NCI-H82 treated with DMSO at 0.1 percent for 48 hours (cell line): Measurements from ENCODE around the gene NELL2.
"Not testable (repeated sequence)": the region's sequence is repeated elsewhere in the genome, so short reads cannot be mapped to it uniquely, and the experiment has no call there.

Experiments
- DNase-seq: peaks from one replicate; lab custom pipeline; 2025; ENCODE audit not compliant: unreplicated experiment; lab: John Stamatoyannopoulos, UW

The NELL2 gene

DNA sequence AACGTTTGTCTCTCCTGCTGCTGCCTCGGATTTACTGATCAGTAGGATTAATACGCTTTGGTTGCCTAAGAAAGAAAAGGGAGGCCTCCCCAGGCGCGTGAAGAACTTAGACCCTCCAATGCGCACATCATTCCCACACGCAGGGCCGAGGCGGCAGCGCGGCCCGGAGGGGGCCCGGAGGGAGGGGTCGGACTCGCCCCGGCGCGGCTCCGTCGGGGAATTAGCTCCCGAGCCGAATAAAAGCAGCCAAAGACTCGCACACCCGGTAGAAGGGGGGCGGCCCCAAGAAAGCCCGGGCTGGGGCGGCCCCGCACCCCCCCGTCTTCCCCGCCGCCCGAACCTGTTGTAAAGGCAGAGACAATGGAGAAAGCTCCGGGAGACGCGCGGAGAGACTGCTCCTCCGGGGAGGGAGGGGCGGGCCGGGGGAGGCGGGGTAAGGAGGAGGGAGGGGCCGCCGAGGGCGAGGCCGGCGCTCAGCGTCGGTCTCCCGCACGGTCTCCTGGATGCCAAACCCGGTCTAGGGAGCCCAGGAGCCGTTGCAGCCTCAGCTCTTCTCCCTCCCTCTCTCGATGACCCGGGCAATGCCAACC is at the start of gene NELL2:
Gene NELL2, minus strand, starts transcription at position 362 of the 590 bp plus-strand sequence. CDS start 446 bp downstream, outside the sequence.
- peak; percentile 87 for DNase-seq

DNA sequence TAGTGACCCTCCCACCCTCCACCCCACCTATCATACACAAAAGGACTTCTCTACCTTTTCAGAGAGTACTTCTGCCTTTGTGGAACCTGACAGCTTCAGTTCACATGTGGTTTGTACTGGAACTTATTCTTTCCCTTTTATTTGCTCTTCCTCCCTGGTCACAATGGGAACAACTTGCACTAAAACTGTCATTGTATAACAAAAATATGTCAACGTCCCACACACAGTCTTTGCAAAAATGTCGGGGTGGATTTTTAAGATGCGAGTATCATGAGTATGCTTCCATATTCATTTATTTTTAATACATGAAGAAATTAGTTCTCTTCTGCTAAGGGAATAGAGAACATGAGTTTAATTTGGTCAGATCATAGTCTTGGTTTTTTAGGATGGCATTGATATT is 45.6 kb upstream of the NELL2 start:
- DNase-seq, result no peak

DNA sequence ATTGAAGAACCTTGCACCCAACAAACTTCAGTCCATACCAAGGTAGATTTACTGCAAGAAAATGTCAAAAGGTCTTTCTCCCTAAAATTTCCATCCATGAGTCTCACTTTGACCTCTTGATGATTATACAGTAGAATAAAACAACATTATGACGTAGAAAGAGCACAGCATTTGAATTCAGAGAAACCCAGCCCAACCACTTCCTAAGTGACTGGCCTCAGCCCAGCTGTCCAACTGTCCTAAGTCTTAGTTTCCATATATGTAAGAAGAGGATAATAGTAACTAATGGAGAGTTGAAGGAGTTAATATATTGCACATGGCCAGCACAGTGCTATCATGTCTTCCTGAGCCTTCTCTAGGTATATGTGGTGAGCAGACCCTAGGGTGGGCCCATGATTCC is 41.0 kb upstream of the NELL2 start:
- DNase-seq, result no peak

DNA sequence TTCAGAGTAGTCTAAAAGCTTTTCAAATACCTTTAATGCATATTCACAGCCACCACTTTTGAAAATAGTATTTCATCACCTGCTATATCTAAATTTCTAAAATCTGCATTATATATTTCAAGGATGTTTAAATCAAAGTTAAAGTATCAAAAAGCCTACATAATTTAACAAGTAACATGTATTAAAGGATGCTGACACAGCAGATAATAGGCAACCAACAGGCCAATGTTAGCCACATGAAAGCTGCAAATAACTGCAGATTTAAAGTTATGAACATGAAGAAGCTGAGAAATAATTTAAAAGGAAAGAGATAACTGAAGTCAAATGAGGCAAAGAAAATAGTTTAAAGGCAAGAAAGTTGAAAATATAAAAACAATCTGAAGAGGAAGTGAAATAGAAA is 39.8 kb upstream of the NELL2 start:
- DNase-seq, result no peak

DNA sequence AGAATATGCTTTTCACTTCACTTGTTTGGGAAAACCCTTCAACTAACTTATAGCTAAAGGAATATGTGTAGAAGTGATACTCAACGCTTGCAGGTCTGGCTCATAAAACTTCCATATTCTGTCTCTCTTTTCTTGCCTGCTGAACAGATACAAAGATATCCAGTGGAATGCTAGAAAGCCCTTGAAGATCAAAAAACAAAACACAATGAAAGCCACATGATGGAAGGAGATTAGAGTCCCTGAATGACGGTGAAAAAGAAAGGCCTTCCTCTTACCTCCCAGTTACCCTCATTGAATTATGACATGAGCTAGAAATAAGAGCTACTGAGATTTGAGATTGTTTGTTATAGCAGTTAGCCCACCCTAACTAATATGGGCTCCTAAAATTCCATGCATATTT is 28.2 kb upstream of the NELL2 start:
- no peak for DNase-seq

DNA sequence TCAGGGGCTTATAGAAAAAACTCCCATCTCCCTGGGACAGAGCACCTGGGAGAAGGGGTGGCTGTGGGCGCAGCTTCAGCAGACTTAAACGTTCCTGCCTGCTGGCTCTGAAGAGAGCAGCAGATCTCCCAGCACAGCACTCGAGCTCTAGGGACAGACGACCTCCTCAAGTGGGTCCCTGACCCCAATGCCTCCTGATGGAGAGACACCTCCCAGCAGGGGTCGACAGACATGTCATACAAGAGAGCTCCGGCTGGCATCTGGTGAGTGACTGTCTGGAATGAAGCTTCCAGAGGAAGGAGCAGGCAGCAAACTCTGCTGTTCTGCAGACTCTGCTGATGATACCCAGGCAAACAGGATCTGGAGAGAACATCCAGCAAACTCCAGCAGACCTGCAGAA is 22.0 kb upstream of the NELL2 start:
- not testable (repeated sequence) for DNase-seq

DNA sequence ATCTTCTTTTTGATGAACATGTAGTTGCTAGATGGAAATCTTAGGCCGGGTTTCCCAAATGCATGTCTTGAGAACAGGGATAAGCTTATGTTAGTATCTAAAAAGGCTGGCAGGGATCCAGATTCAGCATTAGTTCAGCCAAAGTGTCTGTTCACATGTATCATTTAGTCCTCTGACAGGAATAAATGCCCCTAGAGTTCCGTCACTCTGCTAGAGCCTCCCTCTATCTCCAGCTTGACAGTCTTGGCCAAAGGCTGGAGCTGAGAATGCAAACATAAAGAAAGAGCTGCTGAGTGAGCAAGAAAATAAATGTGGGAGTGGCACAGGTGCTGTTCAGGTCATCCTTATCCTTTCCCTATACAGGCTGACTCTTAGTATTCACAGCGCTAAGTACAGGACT is 13.8 kb upstream of the NELL2 start:
- no peak for DNase-seq

DNA sequence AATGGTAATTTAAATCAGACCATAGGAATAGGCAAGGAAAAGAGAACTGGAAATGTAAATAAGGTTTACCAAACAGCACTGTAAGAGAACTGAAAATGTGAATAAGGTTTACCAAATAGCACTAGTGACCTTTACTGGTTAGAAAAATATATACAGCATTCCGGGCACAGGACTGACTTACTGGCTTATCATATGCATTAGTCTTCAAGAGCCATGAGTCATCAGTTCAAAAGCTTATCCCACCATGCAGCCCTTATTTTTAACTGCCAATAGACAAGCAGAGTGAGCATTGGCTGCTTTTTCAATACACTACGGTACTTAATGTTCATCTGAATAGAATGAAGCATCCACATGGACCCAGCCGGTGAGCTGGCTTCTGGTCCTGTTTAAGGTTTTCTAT is 13.0 kb upstream of the NELL2 start:
- DNase-seq, result no peak

DNA sequence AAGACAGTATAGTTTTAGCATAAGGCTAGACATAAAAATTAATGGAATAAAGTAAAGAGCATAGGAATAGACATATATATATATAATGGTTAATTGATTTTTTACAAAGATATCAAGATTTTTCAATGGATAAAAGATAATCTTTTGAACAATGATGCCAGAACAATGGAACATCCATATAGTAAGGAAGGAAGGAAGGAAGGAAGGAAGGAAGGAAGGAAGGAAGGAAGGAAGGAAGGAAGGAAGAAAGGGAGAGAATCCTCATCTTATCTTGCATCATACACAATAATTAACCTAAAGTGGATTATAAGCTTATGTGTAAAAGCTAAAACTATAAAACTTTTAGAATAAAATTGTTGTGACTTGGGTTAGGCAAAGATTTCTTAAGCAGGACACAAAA is 9.8 kb upstream of the NELL2 start:
- DNase-seq, result no peak

DNA sequence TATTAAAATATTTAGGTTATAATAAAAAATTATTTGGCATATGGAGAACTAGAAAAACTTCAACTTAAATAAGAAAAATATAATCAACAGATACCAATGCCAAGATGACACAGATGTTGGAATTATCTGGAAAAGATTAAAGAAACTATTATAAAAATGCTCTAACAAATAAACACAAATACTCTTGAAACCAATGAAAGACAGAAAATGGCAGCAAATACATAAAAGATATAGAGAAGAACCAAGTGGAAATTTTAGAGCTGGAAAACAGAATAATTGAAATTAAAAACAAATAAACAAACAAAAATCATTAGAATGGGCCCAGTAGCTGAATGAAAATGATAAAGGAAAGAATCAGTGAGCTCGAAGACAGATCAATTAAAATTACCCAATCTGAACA is 5.1 kb upstream of the NELL2 start:
- DNase-seq, result no peak

DNA sequence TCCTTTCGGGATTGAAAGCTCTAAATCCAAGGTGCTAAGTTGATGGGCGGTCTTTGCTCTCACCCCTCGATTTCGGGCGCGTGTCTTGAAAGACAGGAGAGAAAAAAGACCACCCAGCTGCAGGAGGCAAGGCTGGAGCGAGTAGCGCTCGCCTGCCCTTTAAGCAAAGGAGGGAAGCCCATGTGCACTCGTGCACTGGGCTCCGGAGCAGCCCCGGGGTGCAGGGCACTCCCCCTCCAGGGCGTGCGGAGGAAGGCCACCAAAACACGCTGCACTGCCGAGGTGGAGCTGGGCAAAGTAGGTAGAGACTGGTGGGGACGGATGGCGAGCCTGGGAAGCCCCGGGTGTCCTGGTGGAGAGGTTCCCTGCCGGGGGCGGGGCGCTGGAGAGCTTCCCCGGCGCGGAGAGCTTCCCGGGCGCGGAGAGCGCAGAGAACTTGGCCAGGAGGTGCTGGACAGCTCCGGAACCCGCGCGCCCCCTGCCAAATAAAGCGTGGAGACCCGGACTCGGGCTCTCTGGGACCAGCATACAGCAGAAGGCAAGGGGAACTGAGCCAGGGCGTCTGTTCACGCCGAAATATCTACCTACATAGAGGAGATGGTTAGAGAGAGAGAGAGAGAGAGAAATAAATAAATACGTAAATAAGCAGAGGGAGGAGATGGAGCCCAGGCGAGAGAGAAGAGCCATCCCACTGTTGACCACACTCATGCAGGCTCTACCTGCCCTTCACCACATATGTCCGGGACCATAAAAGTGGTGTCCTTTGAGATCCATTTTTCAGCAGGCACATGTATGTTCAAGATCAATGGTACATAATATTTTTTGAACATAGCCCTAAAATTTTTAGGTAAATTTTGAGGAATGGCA is 662 bp upstream of the NELL2 start:
- peak; percentile 68 for DNase-seq

DNA sequence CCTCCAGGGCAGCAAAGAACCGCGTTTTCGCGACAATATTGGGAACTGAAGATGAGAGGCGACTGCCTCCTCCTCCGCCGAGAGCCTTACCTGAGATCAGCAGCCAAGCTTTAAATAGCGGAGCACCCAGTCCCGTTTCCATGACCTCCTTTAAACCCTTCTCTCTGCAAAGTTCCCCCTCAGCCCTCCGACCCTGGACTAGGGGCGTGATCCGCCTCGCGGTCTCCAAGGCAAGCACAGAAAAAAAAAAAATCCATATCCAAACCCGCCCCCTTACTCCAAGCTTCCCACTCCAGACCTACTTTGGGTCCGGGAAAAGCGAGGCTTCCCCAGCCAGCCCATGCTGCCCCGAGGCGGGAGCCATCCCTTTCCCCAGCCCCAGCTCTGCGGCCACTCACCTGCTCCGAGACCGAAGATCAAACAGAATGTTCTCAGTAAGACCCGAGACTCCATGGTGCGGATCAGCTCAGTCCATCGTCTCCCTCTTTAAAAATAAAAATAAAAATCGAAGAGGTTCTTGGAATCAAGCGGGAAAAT is 630 bp downstream of the NELL2 start:
- peak; percentile 67 for DNase-seq

DNA sequence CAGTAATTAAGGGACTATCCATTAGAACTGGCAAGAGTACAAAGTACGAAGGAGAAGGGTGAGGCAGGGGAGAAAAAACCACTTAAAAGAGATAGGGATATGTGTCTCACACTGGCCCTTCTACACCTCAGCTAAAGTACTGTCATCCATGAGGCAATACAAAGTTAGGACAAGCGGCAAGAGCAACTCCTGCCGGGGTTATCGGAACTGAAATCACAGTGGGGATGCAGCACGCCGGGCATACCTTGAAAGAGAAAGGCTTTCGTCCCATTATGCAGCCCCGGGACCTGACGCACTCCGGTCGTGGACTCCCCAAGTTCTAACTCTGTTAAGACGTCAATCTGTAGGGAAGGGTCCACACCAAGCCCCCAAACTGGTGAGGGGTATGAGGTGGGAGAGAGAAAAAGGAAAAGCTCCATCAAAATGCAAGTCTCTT is 1.1 kb downstream of the NELL2 start:
- no peak for DNase-seq

DNA sequence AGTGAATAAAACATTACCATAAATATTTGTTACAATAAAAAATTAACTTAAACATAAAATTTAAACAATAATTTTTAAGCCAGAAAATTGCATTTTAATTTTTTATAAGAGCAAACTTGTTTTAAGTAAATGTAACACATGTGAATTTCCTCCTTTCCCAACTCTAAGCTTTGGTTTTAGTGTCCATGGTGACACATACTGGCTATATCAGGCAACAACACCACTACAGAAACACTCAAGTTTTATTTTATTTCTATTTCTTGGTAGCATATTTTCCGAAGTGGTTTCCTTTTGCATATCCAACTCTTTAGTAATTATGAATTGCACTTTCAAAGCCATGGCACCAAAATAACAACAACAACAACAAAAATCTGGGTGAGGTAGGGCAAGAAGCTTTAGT is 2.2 kb downstream of the NELL2 start:
- DNase-seq, result no peak

DNA sequence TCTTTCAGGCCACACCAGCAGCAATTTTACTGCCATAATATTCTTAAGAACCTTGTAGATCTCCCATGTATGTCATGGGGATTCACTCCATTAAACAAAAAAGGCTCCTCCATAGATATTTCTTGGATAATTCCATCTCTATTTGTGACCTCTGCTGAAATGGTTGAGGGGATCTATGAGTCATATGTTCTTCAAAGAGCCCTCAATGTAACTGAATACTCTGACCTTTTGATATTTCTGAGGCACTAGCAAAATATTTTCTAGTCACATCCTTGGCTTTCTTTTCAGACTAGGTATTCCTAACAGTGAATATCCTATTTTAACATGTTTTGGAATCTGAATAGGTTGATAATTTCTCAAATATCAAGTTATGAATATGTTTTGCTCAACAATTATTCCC is 6.6 kb downstream of the NELL2 start:
- no peak for DNase-seq

DNA sequence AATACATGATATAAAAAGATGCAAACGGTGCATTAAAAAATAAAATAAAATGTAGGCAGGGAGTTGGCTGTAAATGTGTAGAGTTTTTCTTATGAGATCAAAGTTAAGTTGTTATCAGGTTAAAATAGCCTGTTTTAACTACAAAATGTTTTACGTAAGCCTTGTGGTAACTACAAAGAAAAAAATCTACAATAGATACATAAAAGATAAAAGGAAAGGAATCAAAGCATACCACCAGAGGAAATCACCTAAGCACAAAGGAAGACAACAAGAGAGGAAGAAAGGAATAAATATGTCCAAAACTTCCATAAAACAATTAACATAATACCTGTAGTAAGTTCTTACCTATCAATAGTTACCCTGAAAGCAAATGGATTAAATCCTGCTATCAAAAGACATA is 12.2 kb downstream of the NELL2 start:
- no peak for DNase-seq

DNA sequence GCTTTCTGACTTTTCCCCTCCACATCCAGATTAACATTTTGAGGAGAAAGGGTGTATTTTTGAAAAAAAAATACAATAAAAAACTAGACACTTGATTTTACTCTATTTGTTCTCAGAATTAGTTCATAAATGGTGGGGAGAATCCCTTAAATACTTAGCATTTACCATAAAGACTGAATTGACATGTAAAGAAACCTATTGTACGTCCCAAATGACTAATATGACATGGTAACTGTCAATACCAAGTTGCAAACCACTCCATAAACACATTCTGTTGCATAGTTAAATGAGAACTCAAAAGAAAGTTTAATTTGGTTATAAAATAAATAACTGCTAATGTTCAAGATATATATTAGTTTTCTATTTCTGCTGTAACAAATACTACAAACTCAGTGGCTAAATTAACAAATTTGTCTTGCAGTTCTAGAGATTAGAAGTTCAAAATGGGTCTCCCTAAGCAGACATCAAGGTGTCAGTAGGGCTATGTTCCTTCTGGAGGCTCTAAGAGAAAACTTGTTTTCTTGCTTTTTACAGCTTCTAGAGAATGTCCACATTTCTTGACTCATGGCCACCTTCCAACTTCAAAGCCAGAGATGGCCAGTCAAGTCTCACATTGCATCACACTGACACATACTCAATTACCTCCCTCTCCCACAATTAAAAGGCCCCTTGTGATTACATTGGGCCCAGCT is 16.0 kb downstream of the NELL2 start:
- no peak for DNase-seq

DNA sequence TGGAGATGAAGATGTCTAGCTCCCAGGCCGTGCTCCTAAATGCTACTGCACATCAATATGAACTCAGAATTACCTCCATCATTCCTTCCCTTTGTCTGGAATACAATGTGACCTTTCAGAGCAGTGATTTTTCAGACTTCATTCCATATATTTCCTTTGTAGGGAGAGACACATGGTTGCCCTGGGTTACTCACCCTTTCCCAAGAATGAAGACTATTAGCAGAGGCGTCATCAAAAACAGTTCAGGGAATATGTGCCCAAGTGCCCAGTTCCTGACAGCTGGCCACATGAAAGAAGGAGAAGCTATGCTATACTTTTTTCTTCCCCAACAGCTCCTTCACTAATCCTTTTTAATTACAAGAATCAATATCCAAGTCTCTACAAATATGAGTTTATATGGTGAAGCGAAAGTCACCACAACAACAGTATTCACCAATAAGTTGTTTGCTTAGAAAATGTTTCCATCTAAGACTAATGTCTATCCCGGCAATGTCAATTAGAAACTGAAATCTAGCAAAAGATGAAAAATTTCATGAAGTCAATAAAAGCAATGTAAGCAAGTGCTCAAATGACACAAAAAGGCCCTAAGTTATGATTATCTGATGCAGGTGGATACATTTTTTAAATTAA is 17.8 kb downstream of the NELL2 start:
- no peak for DNase-seq

DNA sequence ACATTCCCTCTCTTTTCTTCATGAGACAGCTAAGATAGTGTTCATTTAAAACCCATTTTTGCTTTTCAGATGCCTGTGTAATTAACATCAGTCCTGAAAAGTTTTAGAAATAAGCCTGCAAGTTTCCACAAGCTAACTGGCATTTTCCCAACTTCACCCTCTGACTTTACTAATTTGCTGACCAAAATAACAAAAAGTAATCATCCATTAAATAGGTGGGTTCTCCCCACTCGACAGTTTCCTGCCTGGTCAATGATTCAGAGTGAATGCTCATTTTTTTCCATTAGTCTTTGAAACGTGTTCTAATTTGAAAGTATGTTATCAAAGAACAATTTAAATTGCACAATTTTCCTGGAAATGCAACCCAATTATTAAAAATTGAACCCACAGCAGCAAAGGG is 23.6 kb downstream of the NELL2 start:
- no peak for DNase-seq

DNA sequence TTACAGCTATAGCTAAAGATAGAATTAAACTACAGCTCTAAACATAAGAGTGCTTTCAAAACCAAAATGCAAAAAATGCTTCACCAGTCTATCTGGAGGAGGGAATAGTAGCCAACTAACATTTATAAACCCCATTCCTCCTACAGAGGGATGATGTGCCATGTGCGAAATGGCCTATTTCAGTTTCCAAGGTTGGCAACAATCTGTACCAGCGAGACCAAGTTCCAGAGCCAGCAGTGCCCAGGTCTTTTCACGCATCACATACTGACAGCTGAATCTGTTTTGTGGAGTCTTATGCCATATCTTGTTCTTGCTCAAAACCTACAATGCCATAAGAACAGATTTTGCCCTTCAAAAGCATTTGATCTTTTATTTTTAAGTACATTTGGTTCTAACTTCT is 24.5 kb downstream of the NELL2 start:
- DNase-seq, result no peak

DNA sequence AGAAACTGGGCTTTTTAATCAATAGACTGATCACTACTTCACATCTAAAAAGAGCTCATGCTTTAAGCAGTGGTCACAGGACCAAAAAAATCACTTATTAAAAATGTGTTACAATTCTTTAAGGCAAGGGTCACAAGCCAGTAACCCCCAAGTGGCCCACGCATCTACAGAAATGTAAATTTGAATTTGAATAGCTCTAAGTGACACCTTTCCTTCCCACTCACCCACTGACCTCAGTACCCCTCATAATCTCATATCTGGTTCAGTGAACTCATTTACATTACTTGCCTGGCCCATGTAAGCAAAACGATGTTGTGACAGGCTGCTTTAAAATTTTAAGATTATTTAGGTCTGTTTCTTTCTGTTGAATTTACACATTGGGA is 27.4 kb downstream of the NELL2 start:
- DNase-seq, result no peak
